B cell (primary cell): ENCODE results near the gene MAP3K9. TPM values are rescaled to one million over a fixed set of nuclear protein-coding genes. Genes with fewer than 3 reads are reported as not detected.

Source experiments
- ATAC-seq: fragments of 200-7000 bp; cut with Tn5 transposase; one replicate; pipeline ENCODE4 v1.10.0; 2021; ENCODE audit warnings: low read depth, mild to moderate bottlenecking, moderate number of reproducible peaks, moderate library complexity
- CTCF ChIA-PET: fragments of 350-600 bp; sonication (Branson Sonifier 250); formaldehyde crosslinking; loops from one replicate; lab custom pipeline; 2021; ENCODE audit warnings: antibody characterized with exemption, inconsistent platforms; lab: Charles Lee
- POLR2A ChIA-PET: fragments of 350-600 bp; sonication (Branson Sonifier 250); formaldehyde crosslinking; loops from one replicate; lab custom pipeline; 2021; ENCODE audit warnings: antibody characterized with exemption; lab: Charles Lee
- DNase-seq: peaks from one replicate; pipeline ENCODE4 v3.0.0; 2013
- H2AFZ ChIP-seq: 2 replicates; pipeline ENCODE4 v1.6.1; 2012; ENCODE audit warnings: mild to moderate bottlenecking, low read depth, low read length; ENCODE audit not compliant: insufficient read depth, poor library complexity, severe bottlenecking
- H3K27ac ChIP-seq, 2 donors: 1 replicate in 1 of 2; 2 replicates in 1 of 2; pipeline ENCODE4 v1.5.1; 2012 to 2013; ENCODE audit warnings: low read length in 2 of 2, mild to moderate bottlenecking in 2 of 2, moderate library complexity in 1 of 2
- H3K27me3 ChIP-seq, 4 experiments: fragments of 200-600 bp in 1 of 4; sonication (generic) in 1 of 4; replicated peaks in 1 of 4; 1 replicate in 2 of 4; 2 replicates in 2 of 4; pipeline versions ENCODE4 v1.6.1 to v1.7.0; 2013 to 2016; ENCODE audit warnings: low read length in 3 of 4, mild to moderate bottlenecking in 2 of 4, mixed read lengths in 1 of 4, moderate library complexity in 1 of 4; ENCODE audit not compliant: insufficient read depth in 4 of 4, control insufficient read depth in 3 of 4; ENCODE audit errors: control extremely low read depth in 1 of 4
- H3K36me3 ChIP-seq, 2 experiments: replicated peaks in 1 of 2; 1 replicate in 1 of 2; 2 replicates in 1 of 2; pipeline versions ENCODE4 v1.6.1 to v1.7.1; 2013; ENCODE audit warnings: low read length in 1 of 2; ENCODE audit not compliant: insufficient read depth in 2 of 2, control insufficient read depth in 1 of 2; ENCODE audit errors: control extremely low read depth in 1 of 2, extremely low read depth in 1 of 2
- H3K4me1 ChIP-seq, 2 donors: fragments of 200-600 bp in 1 of 2; sonication (generic) in 1 of 2; 1 replicate in 1 of 2; 2 replicates in 1 of 2; pipeline versions ENCODE4 v1.5.1 to v1.6.1; 2013 to 2017; ENCODE audit warnings: low read length in 2 of 2; ENCODE audit not compliant: control insufficient read depth in 2 of 2, insufficient read depth in 2 of 2
- H3K4me2 ChIP-seq: replicated peaks from 2 replicates; pipeline ENCODE3; 2012; ENCODE audit warnings: mild to moderate bottlenecking, low read depth, low read length; ENCODE audit not compliant: poor library complexity, severe bottlenecking
- H3K4me3 ChIP-seq, 5 experiments: fragments of 200-600 bp in 1 of 5; sonication (generic) in 1 of 5; 1 replicate in 3 of 5; 2 replicates in 2 of 5; pipeline versions ENCODE4 v1.5.1 to v1.7.0; 2011 to 2016; ENCODE audit warnings: low read length in 4 of 5, mild to moderate bottlenecking in 4 of 5, low read depth in 2 of 5, control low read depth in 1 of 5, moderate library complexity in 1 of 5; ENCODE audit not compliant: insufficient read depth in 1 of 5; ENCODE audit errors: control extremely low read depth in 1 of 5, extremely low read depth in 1 of 5
- H3K79me2 ChIP-seq: fragments of 200-600 bp; sonication (generic); one replicate; pipeline ENCODE4 v1.6.0; 2016; ENCODE audit warnings: low read length; ENCODE audit not compliant: control insufficient read depth, insufficient read depth
- H3K9ac ChIP-seq: fragments of 200-600 bp; sonication (generic); 2 replicates; pipeline ENCODE4 v1.6.1; 2017; ENCODE audit warnings: mild to moderate bottlenecking, low read length, moderate library complexity
- H3K9me3 ChIP-seq, 3 donors: one replicate each; pipeline versions ENCODE4 v1.6.1 to v1.7.1; 2013; ENCODE audit warnings: low read length in 2 of 3; ENCODE audit not compliant: control insufficient read depth in 2 of 3, insufficient read depth in 1 of 3; ENCODE audit errors: control extremely low read depth in 1 of 3
- H4K20me1 ChIP-seq: 2 replicates; pipeline ENCODE4 v1.6.0; 2012; ENCODE audit warnings: mild to moderate bottlenecking, low read length; ENCODE audit not compliant: insufficient read depth, control insufficient read depth, poor library complexity, severe bottlenecking
- H3K27ac Mint-ChIP-seq: one replicate; pipeline ENCODE4 v1.8.0; 2021; ENCODE audit warnings: mixed read lengths
- H3K27me3 Mint-ChIP-seq: one replicate; pipeline ENCODE4 v1.8.0; 2021; ENCODE audit warnings: mixed read lengths
- H3K4me1 Mint-ChIP-seq: one replicate; pipeline ENCODE4 v1.8.0; 2021; ENCODE audit warnings: mixed read lengths
- H3K4me3 Mint-ChIP-seq: one replicate; pipeline ENCODE4 v1.8.0; 2021; ENCODE audit warnings: mixed read lengths
- H3K9me3 Mint-ChIP-seq: one replicate; pipeline ENCODE4 v1.8.0; 2022; ENCODE audit warnings: mixed read lengths; ENCODE audit not compliant: insufficient read depth
- CTCF ChIP-seq: fragments of 200-600 bp; IDR thresholded peaks from one replicate; pipeline ENCODE4 v1.8.0; 2022; ENCODE audit warnings: antibody characterized with exemption, mild to moderate bottlenecking
- EZH2 ChIP-seq: IDR thresholded peaks from 2 replicates; pipeline ENCODE4 v1.6.1; 2012; ENCODE audit warnings: borderline replicate concordance, low read depth, mild to moderate bottlenecking, moderate library complexity, low read length; ENCODE audit not compliant: insufficient read depth, poor library complexity, severe bottlenecking
- WGBS: methylation state at CpG from one replicate; pipeline ENCODE4 v1.1.5; 2013; ENCODE audit warnings: missing lambda C conversion rate; ENCODE audit not compliant: insufficient coverage; 5-methylcytosine and 5-hydroxymethylcytosine counted together
- intact Hi-C: fragments of 100-400 bp; cut with micrococcal nuclease; formaldehyde crosslinking; loops from one replicate; pipeline ENCODE4 v1.10.0; 2022
- polyA plus RNA-seq: library from polyadenylated mRNA; depleted of rRNA; stranded (reverse); fragments of >200 nt; gene quantifications from 2 replicates; pipeline ENCODE4 v1.2.3, GENCODE V29; 2012
- total RNA-seq, 2 donors: library from RNA; stranded (reverse); fragments of 120-200 nt in 1 of 2; gene quantifications; 1 replicate in 1 of 2; 2 replicates in 1 of 2; pipeline versions ENCODE4 v1.2.3 to v1.2.4, GENCODE V29; 2013 to 2022

MAP3K9 gene
- total and polyA plus RNA-seq, 2 donors (not counting 1 experiment from before 2014, with no cell fraction given), result 4.7 to 20.2 TPM

- Histone ChIP-seq H4K20me1 (no peaks in the 10 kb centered on the region), H3K4me1 (peaks cover 6 to 10% of the 10 kb centered on the region in 2 donors), H3K27ac (no peak overlapping the region), H3K9ac (no peak overlapping the region), H2AFZ (no peak overlapping the region), H3K4me2 (no peak overlapping the region), H3K27me3 (no peaks in the 10 kb centered on the region), H3K9me3 (no peaks in the 10 kb centered on the region), H3K4me3 (no peak overlapping the region), H3K36me3 (no peaks in the 10 kb centered on the region), H3K79me2 (no peaks in the 10 kb centered on the region)
- no peaks in the 10 kb centered on the region for H3K9me3 Mint-ChIP-seq
- intact Hi-C loops, result no loop called here
- WGBS, result no CpG with 5 or more reads among the region's 3 CpGs
- no peak overlapping the region for H3K4me3 Mint-ChIP-seq
- CTCF ChIA-PET, result interaction anchor here (1.0 to 2.1 kb wide), 3 partner anchors 10 to 95 kb away, joined by 4 to 6 read pairs (median 5); no protein-coding TSS in a partner anchor
- H3K27ac Mint-ChIP-seq, result no peak overlapping the region
- POLR2A ChIA-PET, result no interaction called here
- DNase-seq, result no peak
- TF ChIP-seq EZH2 (no peak), CTCF (no peak)
- no peaks in the 10 kb centered on the region for H3K27me3 Mint-ChIP-seq
- ATAC-seq, result no peak
- peaks cover 18% of the 10 kb centered on the region for H3K4me1 Mint-ChIP-seq
Measured at GRCh38 chr14:70722418-70722817, 86.9 kb downstream of the MAP3K9 start.

GRCh38 chr14:70721542-70721941 lies 87.8 kb downstream of the MAP3K9 start:
- Mint-ChIP-seq H3K27ac (no peak overlapping the region), H3K9me3 (no peaks in the 10 kb centered on the region), H3K4me1 (peaks cover 9% of the 10 kb centered on the region), H3K4me3 (no peak overlapping the region), H3K27me3 (no peaks in the 10 kb centered on the region)
- Histone ChIP-seq H3K4me2 (no peak overlapping the region), H3K4me3 (no peak overlapping the region), H3K9ac (no peak overlapping the region), H3K27ac (no peak overlapping the region), H3K27me3 (no peaks in the 10 kb centered on the region), H3K79me2 (no peaks in the 10 kb centered on the region), H3K9me3 (no peaks in the 10 kb centered on the region), H2AFZ (no peak overlapping the region), H3K4me1 (peaks cover under 1 to 3% of the 10 kb centered on the region in 2 donors), H3K36me3 (no peaks in the 10 kb centered on the region), H4K20me1 (no peaks in the 10 kb centered on the region)
- ChIA-PET POLR2A (no interaction called here), CTCF (interaction anchor here (1.5 to 2.1 kb wide), 3 partner anchors 8 to 99 kb away, joined by 4 to 6 read pairs (median 5); no protein-coding TSS in a partner anchor)
- 100% methylated on average over 2 of the region's 2 CpGs for WGBS
- ATAC-seq (no peak), DNase-seq (no peak)
- intact Hi-C loops, result no loop called here
- no peak for TF ChIP-seq CTCF
- TF ChIP-seq EZH2, result no peak
